CD14-positive monocyte (primary cell): ENCODE data around the gene OR6C76. TPM values are rescaled to one million over a fixed set of nuclear protein-coding genes. Genes with fewer than 3 reads are reported as not detected.
A peak's percentile ranks its signal among the peaks of the same experiment; 100 is the strongest.

Source experiments
- DNase-seq, 3 donors: peaks; one replicate each; pipeline ENCODE4 v3.0.0-alpha.2; 2011 to 2022
- H2AFZ ChIP-seq: 2 replicates; pipeline ENCODE4 v1.6.0; 2012; ENCODE audit warnings: mild to moderate bottlenecking, low read depth, low read length, inconsistent platforms; ENCODE audit not compliant: insufficient read depth, poor library complexity, severe bottlenecking
- H3K27ac ChIP-seq, 2 donors: 1 replicate in 1 of 2; 2 replicates in 1 of 2; pipeline ENCODE4 v1.5.1; 2012 to 2013; ENCODE audit warnings: low read length in 2 of 2, control low read depth in 1 of 2, inconsistent platforms in 1 of 2, low read depth in 1 of 2, mild to moderate bottlenecking in 1 of 2
- H3K27me3 ChIP-seq, 2 donors: one replicate each; pipeline versions ENCODE4 v1.6.0 to v1.6.1; 2011 to 2013; ENCODE audit warnings: low read length in 2 of 2; ENCODE audit not compliant: control insufficient read depth in 2 of 2, insufficient read depth in 2 of 2
- H3K36me3 ChIP-seq, 2 donors: replicated peaks in 1 of 2; 1 replicate in 1 of 2; 2 replicates in 1 of 2; pipeline versions ENCODE4 v1.5.1 to v1.6.1; 2012 to 2013; ENCODE audit warnings: low read length in 2 of 2, control low read depth in 1 of 2, inconsistent platforms in 1 of 2, mild to moderate bottlenecking in 1 of 2; ENCODE audit not compliant: insufficient read depth in 2 of 2, control insufficient read depth in 1 of 2
- H3K4me1 ChIP-seq, 2 donors: 1 replicate in 1 of 2; 2 replicates in 1 of 2; pipeline versions ENCODE4 v1.5.1 to v1.6.1; 2012 to 2013; ENCODE audit warnings: low read length in 2 of 2, control low read depth in 1 of 2, inconsistent platforms in 1 of 2, mild to moderate bottlenecking in 1 of 2, moderate library complexity in 1 of 2; ENCODE audit not compliant: insufficient read depth in 2 of 2, control insufficient read depth in 1 of 2
- H3K4me2 ChIP-seq: replicated peaks from 2 replicates; pipeline ENCODE3; 2012; ENCODE audit warnings: low read length, moderate library complexity, mild to moderate bottlenecking; ENCODE audit not compliant: poor library complexity, severe bottlenecking; ENCODE audit errors: extremely low read depth
- H3K4me3 ChIP-seq, 3 experiments: fragments of 200-600 bp in 1 of 3; sonication (generic) in 1 of 3; replicated peaks in 1 of 3; 1 replicate in 2 of 3; 2 replicates in 1 of 3; pipeline ENCODE4 v1.5.1; 2011 to 2013; ENCODE audit warnings: low read length in 3 of 3, mild to moderate bottlenecking in 3 of 3, control low read depth in 2 of 3, low read depth in 2 of 3, inconsistent platforms in 1 of 3, moderate library complexity in 1 of 3
- H3K79me2 ChIP-seq: 2 replicates; pipeline ENCODE4 v1.6.0; 2012; ENCODE audit warnings: mild to moderate bottlenecking, control low read depth, inconsistent platforms, low read length, moderate library complexity; ENCODE audit not compliant: insufficient read depth
- H3K9ac ChIP-seq: 2 replicates; pipeline ENCODE4 v1.6.0; 2017; ENCODE audit warnings: low read length, mild to moderate bottlenecking; ENCODE audit not compliant: insufficient read depth, poor library complexity, severe bottlenecking
- H3K9me3 ChIP-seq, 2 donors: replicated peaks in 1 of 2; 1 replicate in 1 of 2; 2 replicates in 1 of 2; pipeline versions ENCODE4 v1.5.1 to v1.6.1; 2012 to 2013; ENCODE audit warnings: low read length in 2 of 2, control low read depth in 1 of 2; ENCODE audit not compliant: control insufficient read depth in 1 of 2, insufficient read depth in 1 of 2
- H4K20me1 ChIP-seq: 2 replicates; pipeline ENCODE4 v1.6.0; 2012; ENCODE audit warnings: mild to moderate bottlenecking, low read length, control low read depth, moderate library complexity; ENCODE audit not compliant: insufficient read depth
- H3K27ac Mint-ChIP-seq, 7 donors: one replicate each; pipeline ENCODE4 v1.8.0; 2020; ENCODE audit warnings: mild to moderate bottlenecking in 7 of 7, mixed read lengths in 7 of 7, moderate library complexity in 6 of 7, inconsistent platforms in 2 of 7
- H3K27me3 Mint-ChIP-seq, 3 donors: one replicate each; pipeline ENCODE4 v1.8.0; 2021 to 2022; ENCODE audit warnings: low read depth in 3 of 3, mild to moderate bottlenecking in 3 of 3, mixed read lengths in 3 of 3, moderate library complexity in 3 of 3, inconsistent platforms in 1 of 3
- H3K36me3 Mint-ChIP-seq, 2 donors: one replicate each; pipeline ENCODE4 v1.8.0; 2020; ENCODE audit warnings: mixed read lengths in 2 of 2, inconsistent platforms in 1 of 2, mild to moderate bottlenecking in 1 of 2
- H3K4me1 Mint-ChIP-seq: one replicate; pipeline ENCODE4 v1.8.0; 2020; ENCODE audit warnings: mild to moderate bottlenecking, mixed read lengths
- H3K4me3 Mint-ChIP-seq, 2 donors: one replicate each; pipeline ENCODE4 v1.8.0; 2020; ENCODE audit warnings: mild to moderate bottlenecking in 2 of 2, mixed read lengths in 2 of 2, moderate library complexity in 1 of 2
- H3K9me3 Mint-ChIP-seq, 7 donors: one replicate each; pipeline ENCODE4 v1.8.0; 2020 to 2022; ENCODE audit warnings: mixed read lengths in 7 of 7, mild to moderate bottlenecking in 6 of 7, moderate library complexity in 6 of 7, inconsistent platforms in 2 of 7
- CTCF ChIP-seq: fragments of 200-600 bp; IDR thresholded peaks from one replicate; pipeline ENCODE4 v1.8.0; 2022; ENCODE audit warnings: antibody characterized with exemption, mild to moderate bottlenecking
- whole genome bisulfite sequencing: methylation state at CpG from one replicate; pipeline ENCODE4 v1.1.5; 2013; ENCODE audit warnings: missing lambda C conversion rate; ENCODE audit not compliant: insufficient coverage; 5-methylcytosine and 5-hydroxymethylcytosine counted together
- intact Hi-C, 2 donors: fragments of 100-400 bp; cut with micrococcal nuclease; formaldehyde crosslinking; loops; one replicate each; pipeline versions ENCODE4 v1.15.0 to v1.15.1; 2023
- polyA plus RNA-seq, 3 donors: library from polyadenylated mRNA; depleted of rRNA in 1 of 3; unstranded in 2 of 3; stranded (reverse) in 1 of 3; fragments of 300-500 nt in 2 of 3; fragments of >200 nt in 1 of 3; fragmentation: Illumina TruSeq in 2 of 3; gene quantifications; 1 replicate in 2 of 3; 2 replicates in 1 of 3; pipeline ENCODE4 v1.2.3, GENCODE V29; 2012 to 2021

Gene OR6C76
- polyA plus RNA-seq, 3 donors = not detected

- Mint-ChIP-seq H3K27me3 (peaks cover 2 to 6% (median 3%) of the 10 kb centered on the region in 3 donors), H3K4me1 (peaks cover 30% of the 10 kb centered on the region), H3K9me3 (peaks cover 0 to 2% (median 0%) of the 10 kb centered on the region in 7 donors), H3K4me3 (no peak within 1 kb of the TSS), H3K27ac (no peak within 1 kb of the TSS), H3K36me3 (peaks cover 0 to 4% of the 10 kb centered on the region in 2 donors)
- Histone ChIP-seq H3K4me3 (no peak within 1 kb of the TSS), H4K20me1 (no peaks in the 10 kb centered on the region), H3K27me3 (peaks cover 2 to 18% of the 10 kb centered on the region in 2 donors), H3K36me3 (no peaks in the 10 kb centered on the region), H3K4me2 (no peak within 1 kb of the TSS), H3K9me3 (no peaks in the 10 kb centered on the region), H3K79me2 (no peaks in the 10 kb centered on the region), H3K9ac (no peak within 1 kb of the TSS), H3K27ac (no peak within 1 kb of the TSS), H2AFZ (peak within 1 kb of the TSS; percentile 39), H3K4me1 (peaks cover 10 to 25% of the 10 kb centered on the region in 2 donors)
- intact Hi-C loops = no loop called here
- DNase-seq = no peak
- no peak for TF ChIP-seq CTCF
- 80% methylated on average over 1 of the region's 3 CpGs for WGBS
These were observed 44.2 kb downstream of the OR6C76 start, which contains the start of gene OR6C70 for GRCh38 chr12:55470088-55470829. Gene OR6C70 (minus strand): TSS chr12:55470138. CDS start chr12:55470138, 0 bp downstream.

- peaks cover 22% of the 10 kb centered on the region for H3K4me1 Mint-ChIP-seq
- H3K4me3 Mint-ChIP-seq = no peak overlapping the region
- no peak overlapping the region for H3K27ac ChIP-seq
- peaks cover 6 to 12% (median 8%) of the 10 kb centered on the region in 3 donors for H3K27me3 Mint-ChIP-seq
- no peak for DNase-seq
- peaks cover 7 to 17% of the 10 kb centered on the region in 2 donors for H3K4me1 ChIP-seq
- TF ChIP-seq CTCF = no peak
- H3K4me3 ChIP-seq = no peak overlapping the region
- WGBS = no CpG with 5 or more reads among the region's 1 CpG
- no peaks in the 10 kb centered on the region for H3K36me3 ChIP-seq
- H3K36me3 Mint-ChIP-seq = peaks cover 0 to 4% of the 10 kb centered on the region in 2 donors
- intact Hi-C loops = no loop called here
- H3K27me3 ChIP-seq = peaks cover 6 to 30% of the 10 kb centered on the region in 2 donors
- H4K20me1 ChIP-seq = no peaks in the 10 kb centered on the region
- H3K27ac Mint-ChIP-seq = no peak overlapping the region
- H3K9ac ChIP-seq = no peak overlapping the region
- H3K4me2 ChIP-seq = no peak overlapping the region
- H3K79me2 ChIP-seq = no peaks in the 10 kb centered on the region
- H3K9me3 ChIP-seq = no peaks in the 10 kb centered on the region
- H3K9me3 Mint-ChIP-seq = peaks cover 0 to 2% (median 0%) of the 10 kb centered on the region in 7 donors
- no peak overlapping the region for H2AFZ ChIP-seq
These were observed 46.2 kb downstream of the OR6C76 start for GRCh38 chr12:55472264-55472663.

Other genes starting within 250 kb of the OR6C76 start
- not detected for gene OR10A7, start 205.2 kb upstream of the OR6C76 start, polyA plus RNA-seq
- gene OR6C74, start 181.6 kb upstream of the OR6C76 start, polyA plus RNA-seq = not detected
- not detected for gene OR6C6, start 129.7 kb upstream of the OR6C76 start, polyA plus RNA-seq
- gene OR6C1, start 111.9 kb upstream of the OR6C76 start, polyA plus RNA-seq = not detected
- not detected for gene OR6C3, start 95.5 kb upstream of the OR6C76 start, polyA plus RNA-seq
- not detected for gene OR6C75, start 63.3 kb upstream of the OR6C76 start, polyA plus RNA-seq
- gene OR6C65, start 25.7 kb upstream of the OR6C76 start, polyA plus RNA-seq = not detected
- gene OR6C2, start 17.8 kb downstream of the OR6C76 start, polyA plus RNA-seq = under 1 TPM in 1 of 3 donors, not detected in 2; 0.18 TPM
- gene OR6C70, start 43.9 kb downstream of the OR6C76 start, polyA plus RNA-seq = not detected
- gene OR6C68, start 66.1 kb downstream of the OR6C76 start, polyA plus RNA-seq = not detected
- not detected for gene OR6C4, start 123.3 kb downstream of the OR6C76 start, polyA plus RNA-seq
- gene OR2AP1, start 146.2 kb downstream of the OR6C76 start, polyA plus RNA-seq = not detected
- gene OR10P1, start 210.6 kb downstream of the OR6C76 start, polyA plus RNA-seq = not detected